C4-2B (cell line): ENCODE measurements around the gene RXRA.

ENCODE experiments used
- ZFX ChIP-seq: fragments of 450-650 bp; IDR thresholded peaks from 2 replicates; pipeline ENCODE4 v1.6.1; 2017
- TF ChIP-seq, protein P1 (sequence below): fragments of 450-650 bp; conservative IDR thresholded peaks from 2 replicates; pipeline ENCODE4 v1.5.1; 2017; ENCODE audit warnings: mild to moderate bottlenecking

- TF ChIP-seq, protein P1, sequence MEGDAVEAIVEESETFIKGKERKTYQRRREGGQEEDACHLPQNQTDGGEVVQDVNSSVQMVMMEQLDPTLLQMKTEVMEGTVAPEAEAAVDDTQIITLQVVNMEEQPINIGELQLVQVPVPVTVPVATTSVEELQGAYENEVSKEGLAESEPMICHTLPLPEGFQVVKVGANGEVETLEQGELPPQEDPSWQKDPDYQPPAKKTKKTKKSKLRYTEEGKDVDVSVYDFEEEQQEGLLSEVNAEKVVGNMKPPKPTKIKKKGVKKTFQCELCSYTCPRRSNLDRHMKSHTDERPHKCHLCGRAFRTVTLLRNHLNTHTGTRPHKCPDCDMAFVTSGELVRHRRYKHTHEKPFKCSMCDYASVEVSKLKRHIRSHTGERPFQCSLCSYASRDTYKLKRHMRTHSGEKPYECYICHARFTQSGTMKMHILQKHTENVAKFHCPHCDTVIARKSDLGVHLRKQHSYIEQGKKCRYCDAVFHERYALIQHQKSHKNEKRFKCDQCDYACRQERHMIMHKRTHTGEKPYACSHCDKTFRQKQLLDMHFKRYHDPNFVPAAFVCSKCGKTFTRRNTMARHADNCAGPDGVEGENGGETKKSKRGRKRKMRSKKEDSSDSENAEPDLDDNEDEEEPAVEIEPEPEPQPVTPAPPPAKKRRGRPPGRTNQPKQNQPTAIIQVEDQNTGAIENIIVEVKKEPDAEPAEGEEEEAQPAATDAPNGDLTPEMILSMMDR = no peak
- no peak for TF ChIP-seq ZFX
These were observed 70.0 kb downstream of the RXRA start for GRCh38 chr9:134396258-134396742.
